WI38 (cell line): ENCODE data around the gene DIP2C.
A peak's percentile ranks its signal among the peaks of the same experiment; 100 is the strongest.

Experiments used
- H3K4me3 ChIP-seq: 2 replicates; pipeline ENCODE4 v1.5.1; 2011; ENCODE audit warnings: low read depth, mild to moderate bottlenecking, control low read depth, low read length
- TF ChIP-seq, protein P1 (sequence below): IDR thresholded peaks from 2 replicates; pipeline ENCODE4 v1.5.1; 2012; ENCODE audit warnings: low read depth, mild to moderate bottlenecking, control low read depth, low read length

Gene DIP2C

GRCh38 chr10:593901-594457, 95.5 kb downstream of the DIP2C start:
- H3K4me3 ChIP-seq = peak overlapping the region; percentile 32
- TF ChIP-seq, protein P1, sequence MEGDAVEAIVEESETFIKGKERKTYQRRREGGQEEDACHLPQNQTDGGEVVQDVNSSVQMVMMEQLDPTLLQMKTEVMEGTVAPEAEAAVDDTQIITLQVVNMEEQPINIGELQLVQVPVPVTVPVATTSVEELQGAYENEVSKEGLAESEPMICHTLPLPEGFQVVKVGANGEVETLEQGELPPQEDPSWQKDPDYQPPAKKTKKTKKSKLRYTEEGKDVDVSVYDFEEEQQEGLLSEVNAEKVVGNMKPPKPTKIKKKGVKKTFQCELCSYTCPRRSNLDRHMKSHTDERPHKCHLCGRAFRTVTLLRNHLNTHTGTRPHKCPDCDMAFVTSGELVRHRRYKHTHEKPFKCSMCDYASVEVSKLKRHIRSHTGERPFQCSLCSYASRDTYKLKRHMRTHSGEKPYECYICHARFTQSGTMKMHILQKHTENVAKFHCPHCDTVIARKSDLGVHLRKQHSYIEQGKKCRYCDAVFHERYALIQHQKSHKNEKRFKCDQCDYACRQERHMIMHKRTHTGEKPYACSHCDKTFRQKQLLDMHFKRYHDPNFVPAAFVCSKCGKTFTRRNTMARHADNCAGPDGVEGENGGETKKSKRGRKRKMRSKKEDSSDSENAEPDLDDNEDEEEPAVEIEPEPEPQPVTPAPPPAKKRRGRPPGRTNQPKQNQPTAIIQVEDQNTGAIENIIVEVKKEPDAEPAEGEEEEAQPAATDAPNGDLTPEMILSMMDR = no peak

DNA sequence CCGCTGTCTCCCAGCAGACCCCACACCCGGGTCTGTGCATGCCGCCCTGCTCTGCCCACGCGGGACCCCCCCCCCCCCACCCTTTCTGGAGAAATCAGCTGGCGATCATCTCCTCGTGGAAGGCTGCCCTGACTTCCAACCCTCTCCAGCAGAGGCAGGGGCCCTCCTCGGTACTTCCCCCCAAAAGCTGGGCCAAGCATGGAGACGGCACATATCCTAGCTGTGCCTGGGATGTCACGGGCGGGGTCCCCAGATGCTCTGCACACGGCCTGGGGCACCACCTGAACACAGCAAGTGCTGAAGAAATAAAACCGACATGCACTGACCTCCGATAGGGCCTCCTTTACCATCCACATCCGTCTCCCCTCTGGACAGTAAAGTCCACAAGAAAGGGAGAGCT, 96.0 kb downstream of the DIP2C start:
- TF ChIP-seq, protein P1 = no peak
- H3K4me3 ChIP-seq = peak overlapping the region; percentile 32

DNA sequence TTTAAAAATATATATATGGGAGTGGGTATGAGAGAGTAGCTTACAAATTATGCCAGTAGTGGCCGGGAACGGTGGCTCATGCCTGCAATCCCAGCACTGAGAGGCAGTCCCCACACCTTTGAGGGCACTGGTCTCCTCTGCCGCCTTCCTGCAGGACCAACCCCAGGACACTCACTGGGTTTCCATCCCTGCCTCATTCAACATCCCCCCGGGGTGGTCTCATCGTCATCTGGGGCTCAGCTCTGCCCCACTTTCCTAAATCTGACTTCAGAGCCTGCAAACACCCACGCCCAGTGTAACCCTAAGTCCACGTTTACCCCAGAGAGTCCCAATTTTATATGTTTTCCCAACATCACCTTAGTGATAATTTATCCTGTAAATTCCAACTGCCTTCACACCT, 96.5 kb downstream of the DIP2C start:
- H3K4me3 ChIP-seq = no peak overlapping the region
- TF ChIP-seq, protein P1 = no peak

DNA sequence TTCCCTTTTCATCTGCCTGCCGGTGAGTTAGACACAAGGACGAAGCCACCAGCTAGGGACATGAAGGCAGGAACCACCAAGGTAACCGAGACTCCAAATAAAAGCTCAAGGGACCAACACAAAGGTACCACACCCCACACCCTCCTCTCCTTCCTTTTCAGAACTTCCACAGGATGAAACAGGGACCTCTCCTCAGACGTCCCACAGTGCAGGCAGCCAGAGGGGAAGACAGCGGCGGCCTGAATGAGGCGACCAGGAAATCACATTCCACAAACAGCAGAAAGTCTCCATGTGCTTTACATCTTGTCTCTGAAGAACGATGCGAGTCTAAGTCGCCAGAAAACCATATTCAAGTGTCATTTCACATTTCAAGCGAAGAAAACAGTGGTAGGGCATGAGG, 97.8 kb downstream of the DIP2C start:
- TF ChIP-seq, protein P1 = no peak
- no peak overlapping the region for H3K4me3 ChIP-seq

DNA sequence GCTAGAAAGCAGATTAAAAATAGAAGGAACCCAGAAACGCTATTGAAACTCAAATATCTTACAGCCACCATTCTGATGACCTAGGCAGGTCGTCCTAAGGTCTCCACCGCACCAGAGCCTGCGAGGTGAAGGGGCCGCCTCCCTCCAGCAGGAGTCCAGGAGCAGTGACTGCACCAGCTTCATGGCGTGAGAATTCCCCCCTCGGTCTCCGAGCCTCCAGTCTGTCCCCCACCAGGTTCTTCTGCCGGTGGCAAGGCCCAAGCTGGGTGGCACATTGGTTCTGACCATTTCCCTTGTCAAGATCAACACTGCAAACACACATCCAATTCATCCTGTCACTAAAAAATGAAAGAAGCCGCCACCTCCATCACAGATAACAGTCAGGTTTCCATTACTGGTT, 98.7 kb downstream of the DIP2C start:
- TF ChIP-seq, protein P1 = no peak
- no peak overlapping the region for H3K4me3 ChIP-seq

GRCh38 chr10:589961-590680, 99.3 kb downstream of the DIP2C start:
- TF ChIP-seq, protein P1 = no peak
- no peak overlapping the region for H3K4me3 ChIP-seq
